Ishikawa (cell line): Measurements from ENCODE around the gene IRAK2.

ENCODE experiments used
- CEBPB ChIP-seq: IDR thresholded peaks from 2 replicates; pipeline ENCODE4 v1.6.1; 2012
- CREB1 ChIP-seq: IDR thresholded peaks from 2 replicates; pipeline ENCODE4 v1.6.1; 2012; ENCODE audit warnings: low read depth
- EP300 ChIP-seq: IDR thresholded peaks from 2 replicates; pipeline ENCODE4 v1.6.1; 2012; ENCODE audit warnings: borderline replicate concordance
- FOXM1 ChIP-seq: IDR thresholded peaks from 2 replicates; pipeline ENCODE4 v1.6.1; 2012; ENCODE audit warnings: low read depth, borderline replicate concordance
- MAX ChIP-seq: IDR thresholded peaks from 2 replicates; pipeline ENCODE4 v1.6.1; 2012
- NFIC ChIP-seq: IDR thresholded peaks from 2 replicates; pipeline ENCODE4 v1.6.1; 2012
- RAD21 ChIP-seq: IDR thresholded peaks from 2 replicates; pipeline ENCODE4 v1.6.1; 2012; ENCODE audit warnings: low read depth
- REST ChIP-seq: IDR thresholded peaks from 2 replicates; pipeline ENCODE4 v1.6.1; 2012; ENCODE audit warnings: low read depth, mild to moderate bottlenecking
- TAF1 ChIP-seq: IDR thresholded peaks from 2 replicates; pipeline ENCODE4 v1.6.1; 2012; ENCODE audit warnings: low read depth, mild to moderate bottlenecking
- TCF12 ChIP-seq: IDR thresholded peaks from 2 replicates; pipeline ENCODE4 v1.6.1; 2012; ENCODE audit warnings: low read depth
- TEAD4 ChIP-seq: IDR thresholded peaks from 2 replicates; pipeline ENCODE4 v1.6.1; 2012
- YY1 ChIP-seq: IDR thresholded peaks from 2 replicates; pipeline ENCODE4 v1.6.1; 2012; ENCODE audit warnings: low read depth
- TF ChIP-seq, protein P1 (sequence below): IDR thresholded peaks from 2 replicates; pipeline ENCODE4 v1.6.1; 2012

GRCh38 chr3:10137178-10137577 lies 27.5 kb upstream of the IRAK2 start:
- TF ChIP-seq TAF1: no peak
- no peak for TF ChIP-seq EP300
- TF ChIP-seq FOXM1: no peak
- TF ChIP-seq TCF12: no peak
- TF ChIP-seq REST: no peak
- no peak for TF ChIP-seq MAX
- no peak for TF ChIP-seq NFIC
- no peak for TF ChIP-seq CEBPB
- TF ChIP-seq, protein P1, sequence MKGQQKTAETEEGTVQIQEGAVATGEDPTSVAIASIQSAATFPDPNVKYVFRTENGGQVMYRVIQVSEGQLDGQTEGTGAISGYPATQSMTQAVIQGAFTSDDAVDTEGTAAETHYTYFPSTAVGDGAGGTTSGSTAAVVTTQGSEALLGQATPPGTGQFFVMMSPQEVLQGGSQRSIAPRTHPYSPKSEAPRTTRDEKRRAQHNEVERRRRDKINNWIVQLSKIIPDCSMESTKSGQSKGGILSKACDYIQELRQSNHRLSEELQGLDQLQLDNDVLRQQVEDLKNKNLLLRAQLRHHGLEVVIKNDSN: no peak
- no peak for TF ChIP-seq YY1
- TF ChIP-seq RAD21: no peak
- TF ChIP-seq CREB1: no peak
- no peak for TF ChIP-seq TEAD4
